HG03378 (cell line): ENCODE results near the gene ADAM19.
"Not testable (repeated sequence)": the region's sequence is repeated elsewhere in the genome, so short reads cannot be mapped to it uniquely, and the experiment has no call there.

Source experiments
- ATAC-seq: cut with Tn5 transposase; IDR thresholded peaks from one replicate; pipeline ENCODE4 v1.9.1; 2021; ENCODE audit warnings: mild to moderate bottlenecking, moderate library complexity; ENCODE audit not compliant: unreplicated experiment

ADAM19 gene

GRCh38 chr5:157446412-157446935 is 129.1 kb downstream of the ADAM19 start:
- ATAC-seq: no peak

- no peak for ATAC-seq
Measured at GRCh38 chr5:157445745-157446411, 129.7 kb downstream of the ADAM19 start.

GRCh38 chr5:157444224-157444623 is 131.4 kb downstream of the ADAM19 start:
- ATAC-seq: no peak

GRCh38 chr5:157443041-157443549 is 132.5 kb downstream of the ADAM19 start:
- ATAC-seq: no peak

- ATAC-seq: no peak
Measured at GRCh38 chr5:157434096-157434495, 141.5 kb downstream of the ADAM19 start.

GRCh38 chr5:157431544-157432200 is 143.9 kb downstream of the ADAM19 start:
- ATAC-seq: peak; percentile 77

- not testable (repeated sequence) for ATAC-seq
Measured at GRCh38 chr5:157429920-157430319, 145.7 kb downstream of the ADAM19 start.
